HepG2 (cell line): ENCODE measurements around the gene BCAS4. TPM values are rescaled to one million over a fixed set of nuclear protein-coding genes. Genes with fewer than 3 reads are reported as not detected.

ENCODE experiments used
- ATAC-seq: fragments of 200-7000 bp; cut with Tn5 transposase; 3 replicates; pipeline ENCODE4 v1.9.1; 2020; ENCODE audit warnings: mild to moderate bottlenecking, moderate library complexity
- BruUV-seq: library from RNA; stranded (reverse); fragments of 400-500 nt; replicated peaks from 2 replicates; lab custom pipeline; 2021; lab: Mats Ljungman, UMichigan
- CTCF ChIA-PET: fragments of 300-600 bp; formaldehyde crosslinking; extraction: SDS; loops from one replicate; lab custom pipeline; 2021; ENCODE audit warnings: low total read pairs, inconsistent platforms, low intra/inter-chr PET ratio; lab: Yijun Ruan, JAX
- POLR2A ChIA-PET: fragments of 350-600 bp; sonication (Branson Sonifier 250); formaldehyde crosslinking; loops from one replicate; lab custom pipeline; 2020; ENCODE audit warnings: antibody characterized with exemption, inconsistent platforms; lab: Yijun Ruan, JAX
- DNase-seq: peaks from one replicate; pipeline ENCODE4 v3.0.0-alpha.2; 2015; ENCODE audit warnings: low spot score
- FAIRE-seq: peaks from 3 replicates; lab custom pipeline; 2011; peaks lifted over from hg19 to GRCh38; lab: Jason Lieb, UNC
- H2AFZ ChIP-seq: one replicate; pipeline ENCODE4 v1.6.1; 2011; ENCODE audit warnings: low read length, inconsistent platforms
- H3K27ac ChIP-seq: fragments of 300-600 bp; 3 replicates; pipeline ENCODE4 v1.8.0; 2011; ENCODE audit warnings: mixed run types, mild to moderate bottlenecking, mixed read lengths, low read length, inconsistent platforms; ENCODE audit not compliant: insufficient read depth; ENCODE audit errors: extremely low read length
- H3K27me3 ChIP-seq, 2 experiments: fragments of 200-600 bp in 1 of 2; 2 replicates in 1 of 2; 3 replicates in 1 of 2; pipeline versions ENCODE4 v1.6.0 to v1.8.0; 2011; ENCODE audit warnings: low read length in 2 of 2, mild to moderate bottlenecking in 2 of 2, moderate library complexity in 2 of 2, inconsistent platforms in 1 of 2; ENCODE audit not compliant: insufficient read depth in 2 of 2, control insufficient read depth in 1 of 2
- H3K36me3 ChIP-seq, 2 experiments: fragments of 200-600 bp in 1 of 2; replicated peaks in 1 of 2; 2 replicates in 1 of 2; 3 replicates in 1 of 2; pipeline versions ENCODE4 v1.5.1 to v1.8.0; 2011; ENCODE audit warnings: low read length in 2 of 2, inconsistent platforms in 1 of 2; ENCODE audit not compliant: insufficient read depth in 2 of 2, control insufficient read depth in 1 of 2
- H3K4me1 ChIP-seq: 2 replicates; pipeline ENCODE4 v1.5.1; 2012; ENCODE audit warnings: low read length, inconsistent platforms; ENCODE audit not compliant: insufficient read depth
- H3K4me2 ChIP-seq: 2 replicates; pipeline ENCODE4 v1.6.0; 2011; ENCODE audit warnings: low read depth, low read length, inconsistent platforms
- H3K4me3 ChIP-seq, 3 experiments: fragments of 200-600 bp in 1 of 3; sonication (generic), shearing (Covaris generic) in 1 of 3; replicated peaks in 1 of 3; 2 replicates each; pipeline ENCODE4 v1.5.1; 2011 to 2016; ENCODE audit warnings: low read length in 3 of 3, inconsistent platforms in 2 of 3, low read depth in 2 of 3, mild to moderate bottlenecking in 2 of 3, control low read depth in 1 of 3, mixed read lengths in 1 of 3; ENCODE audit not compliant: insufficient read depth in 1 of 3
- H3K79me2 ChIP-seq: one replicate; pipeline ENCODE4 v1.6.1; 2011; ENCODE audit warnings: low read length, inconsistent platforms; ENCODE audit not compliant: insufficient read depth
- H3K9ac ChIP-seq: 2 replicates; pipeline ENCODE4 v1.6.0; 2011; ENCODE audit warnings: mild to moderate bottlenecking, low read depth, low read length, inconsistent platforms; ENCODE audit not compliant: insufficient read depth
- H3K9me3 ChIP-seq: 2 replicates; pipeline ENCODE4 v1.5.1; 2012; ENCODE audit warnings: mild to moderate bottlenecking, low read length
- H4K20me1 ChIP-seq: 2 replicates; pipeline ENCODE4 v1.6.0; 2011; ENCODE audit warnings: inconsistent platforms, mild to moderate bottlenecking, low read length, moderate library complexity; ENCODE audit not compliant: insufficient read depth
- BCL6 ChIP-seq: IDR thresholded peaks from 2 replicates; pipeline ENCODE4 v1.6.1; 2016; ENCODE audit warnings: missing genetic modification reagents, missing compliant biosample characterization
- BRF2 ChIP-seq: sonication (generic); formaldehyde crosslinking; IDR thresholded peaks from 2 replicates; pipeline ENCODE4 v1.8.1; 2022; ENCODE audit warnings: mild to moderate bottlenecking, missing genetic modification reagents
- CC2D1A ChIP-seq: sonication (generic); formaldehyde crosslinking; IDR thresholded peaks from 2 replicates; pipeline ENCODE4 v1.8.1; 2023; ENCODE audit warnings: mild to moderate bottlenecking, missing genetic modification reagents
- CEBPG ChIP-seq: IDR thresholded peaks from 2 replicates; pipeline ENCODE4 v1.6.1; 2016
- DZIP1 ChIP-seq: sonication (generic); formaldehyde crosslinking; IDR thresholded peaks from 2 replicates; pipeline ENCODE4 v1.5.0; 2020; ENCODE audit warnings: mild to moderate bottlenecking, missing genetic modification reagents
- HMG20A ChIP-seq: IDR thresholded peaks from 2 replicates; pipeline ENCODE4 v1.6.1; 2016; ENCODE audit warnings: borderline replicate concordance
- HNRNPUL1 ChIP-seq: fragments of 200-400 bp; formaldehyde crosslinking; IDR thresholded peaks from 2 replicates; pipeline ENCODE4 v1.6.1; 2017; ENCODE audit warnings: low read depth, mild to moderate bottlenecking, low read length, moderate library complexity
- IKZF1 ChIP-seq: fragments of 450-650 bp; IDR thresholded peaks from 2 replicates; pipeline ENCODE4 v1.7.1; 2016
- NR0B2 ChIP-seq: sonication (generic); formaldehyde crosslinking; IDR thresholded peaks from 2 replicates; pipeline ENCODE4 v1.4.0; 2020; ENCODE audit warnings: mild to moderate bottlenecking, missing genetic modification reagents
- PAX8 ChIP-seq: sonication (generic); formaldehyde crosslinking; IDR thresholded peaks from 2 replicates; pipeline ENCODE4 v1.8.0; 2022; ENCODE audit warnings: mild to moderate bottlenecking, missing genetic modification reagents, borderline replicate concordance
- RBM22 ChIP-seq: fragments of 200-400 bp; formaldehyde crosslinking; optimal IDR thresholded peaks from 2 replicates; pipeline ENCODE3; 2017; ENCODE audit warnings: mild to moderate bottlenecking, low read length, moderate library complexity
- ZFP91 ChIP-seq: sonication (generic); formaldehyde crosslinking; IDR thresholded peaks from 2 replicates; pipeline ENCODE4 v1.9.0; 2022; ENCODE audit warnings: missing genetic modification reagents, mild to moderate bottlenecking, borderline replicate concordance
- ZMAT5 ChIP-seq: sonication (generic); formaldehyde crosslinking; IDR thresholded peaks from 2 replicates; pipeline ENCODE4 v1.5.0; 2020; ENCODE audit warnings: mild to moderate bottlenecking, low read depth, missing genetic modification reagents, borderline replicate concordance
- ZNF343 ChIP-seq: sonication (generic); formaldehyde crosslinking; IDR thresholded peaks from 2 replicates; pipeline ENCODE4 v1.4.0; 2020; ENCODE audit warnings: mild to moderate bottlenecking, missing genetic modification reagents
- ZNF382 ChIP-seq: sonication (generic); formaldehyde crosslinking; IDR thresholded peaks from 2 replicates; pipeline ENCODE4 v1.5.0; 2020; ENCODE audit warnings: missing genetic modification reagents, mild to moderate bottlenecking, borderline replicate concordance
- ZNF558 ChIP-seq: sonication (generic); formaldehyde crosslinking; IDR thresholded peaks from 2 replicates; pipeline ENCODE4 v1.9.0; 2022; ENCODE audit warnings: mild to moderate bottlenecking, missing genetic modification reagents, borderline replicate concordance
- ZNF776 ChIP-seq: sonication (generic); formaldehyde crosslinking; IDR thresholded peaks from 2 replicates; pipeline ENCODE4 v1.4.0; 2020; ENCODE audit warnings: mild to moderate bottlenecking, missing genetic modification reagents
- WGBS: methylation state at CpG from one replicate; pipeline ENCODE4 v1.1.6; 2017; ENCODE audit warnings: low lambda C conversion rate; 5-methylcytosine and 5-hydroxymethylcytosine counted together
- in situ Hi-C: cut with HindIII; loops from 2 replicates; pipeline ENCODE4 v1.10.0; 2017; ENCODE audit warnings: low pct_unique_long_range_greater_than_20kb; ENCODE audit not compliant: extremely low pct_ligation_motif_present
- intact Hi-C: fragments of 100-400 bp; cut with micrococcal nuclease; formaldehyde crosslinking; loops from one replicate; pipeline ENCODE4 v1.10.0; 2022; ENCODE audit not compliant: unreplicated experiment
- polyA plus RNA-seq, 8 experiments: library from polyadenylated mRNA; depleted of rRNA in 3 of 8; stranded (reverse) in 7 of 8; unstranded in 1 of 8; fragments of >200 nt; fragmentation: Illumina TruSeq in 4 of 8; extraction: Trizol in 4 of 8; gene quantifications; 2 replicates each; pipeline versions ENCODE4 v1.2.1 to v1.2.3, GENCODE V29; 2011 to 2016; ENCODE audit warnings: low read depth in 4 of 8, missing spikeins in 1 of 8, mixed read lengths in 1 of 8; ENCODE audit not compliant: insufficient read depth in 1 of 8
- total RNA-seq, 5 experiments: library from RNA; depleted of rRNA; stranded (reverse); fragments of >200 nt; fragmentation: Illumina TruSeq; extraction: Trizol; gene quantifications; 2 replicates each; pipeline ENCODE4 v1.2.3, GENCODE V29; 2016; ENCODE audit warnings: low read depth in 1 of 5

Gene BCAS4
- total and polyA plus RNA-seq, 2 of the 13 experiments (the other 11 are each of a cell fraction or from before 2014, with no cell fraction given) = 7.2 to 8.0 TPM

GRCh38 chr20:50885781-50886180 lies 90.9 kb downstream of the BCAS4 start (continued):
- TF ChIP-seq PAX8 (CRISPR knock-in tag) (no peak), NR0B2 (CRISPR knock-in tag) (0 out of 2 replicates have a peak, but pooled peaks have one; percentile 47)

GRCh38 chr20:50886184-50886790 lies 91.4 kb downstream of the BCAS4 start:
- POLR2A ChIA-PET = interaction anchor here (1.4 to 2.5 kb wide), 2 partner anchors 9 to 15 kb away, joined by 5 to 10 read pairs; no protein-coding TSS in a partner anchor
- no peaks in the 10 kb centered on the region for H3K27me3 ChIP-seq
- peaks cover 5 to 23% of the 10 kb centered on the region in 2 experiments for H3K36me3 ChIP-seq
- DNase-seq = no peak
- intact Hi-C loops (no loop called here), in situ Hi-C loops (no loop called here)
- H3K9ac ChIP-seq = no peak overlapping the region
- WGBS = 97% methylated on average over 12 of the region's 12 CpGs
- no peak overlapping the region for H3K27ac ChIP-seq
- BruUV-seq = no TSS peak
- no peaks in the 10 kb centered on the region for H3K4me1 ChIP-seq
- H4K20me1 ChIP-seq = peaks cover 3% of the 10 kb centered on the region; the same call in 1 of the 2 replicates
- H3K4me3 ChIP-seq = no peak overlapping the region
- H2AFZ ChIP-seq = no peak overlapping the region
- FAIRE-seq = no peak
- no peak overlapping the region for H3K4me2 ChIP-seq
- peak; percentile 8; the same call in 2 of the 3 replicates for ATAC-seq
- H3K9me3 ChIP-seq = no peaks in the 10 kb centered on the region
- H3K79me2 ChIP-seq = no peaks in the 10 kb centered on the region
- CTCF ChIA-PET = no interaction called here
- no peak for TF ChIP-seq ZNF382 (CRISPR knock-in tag)
- peak; percentile 81 for TF ChIP-seq RBM22
- 0 out of 2 replicates have a peak, but pooled peaks have one; percentile 31 for TF ChIP-seq ZNF343 (CRISPR knock-in tag)
- TF ChIP-seq CC2D1A (CRISPR knock-in tag) = no peak
- TF ChIP-seq DZIP1 = no peak
- TF ChIP-seq BRF2 (CRISPR knock-in tag) = no peak
- TF ChIP-seq ZMAT5 (CRISPR knock-in tag) = no peak
- TF ChIP-seq BCL6 (CRISPR knock-in tag) = no peak
- no peak for TF ChIP-seq IKZF1
- TF ChIP-seq ZFP91 (CRISPR knock-in tag) = 0 out of 2 replicates have a peak, but pooled peaks have one; percentile 36
- no peak for TF ChIP-seq CEBPG (CRISPR knock-in tag)
- no peak for TF ChIP-seq HMG20A
- 0 out of 2 replicates have a peak, but pooled peaks have one; percentile 53 for TF ChIP-seq ZNF558
- TF ChIP-seq ZNF776 = no peak
- no peak for TF ChIP-seq HNRNPUL1
